Activated naive CD8-positive, alpha-beta T cell treated with anti-CD3 and anti-CD28 coated beads, Interleukin-2, amount 50 U/mL, for 16 hours (primary cell): ENCODE results near the gene EAF1.
"Not testable (repeated sequence)": the region's sequence is repeated elsewhere in the genome, so short reads cannot be mapped to it uniquely, and the experiment has no call there.

ENCODE experiments used
- DNase-seq: peaks from one replicate; pipeline ENCODE4 v3.0.0-alpha.2; 2020; ENCODE audit warnings: low read depth, low spot score

EAF1 gene

DNA sequence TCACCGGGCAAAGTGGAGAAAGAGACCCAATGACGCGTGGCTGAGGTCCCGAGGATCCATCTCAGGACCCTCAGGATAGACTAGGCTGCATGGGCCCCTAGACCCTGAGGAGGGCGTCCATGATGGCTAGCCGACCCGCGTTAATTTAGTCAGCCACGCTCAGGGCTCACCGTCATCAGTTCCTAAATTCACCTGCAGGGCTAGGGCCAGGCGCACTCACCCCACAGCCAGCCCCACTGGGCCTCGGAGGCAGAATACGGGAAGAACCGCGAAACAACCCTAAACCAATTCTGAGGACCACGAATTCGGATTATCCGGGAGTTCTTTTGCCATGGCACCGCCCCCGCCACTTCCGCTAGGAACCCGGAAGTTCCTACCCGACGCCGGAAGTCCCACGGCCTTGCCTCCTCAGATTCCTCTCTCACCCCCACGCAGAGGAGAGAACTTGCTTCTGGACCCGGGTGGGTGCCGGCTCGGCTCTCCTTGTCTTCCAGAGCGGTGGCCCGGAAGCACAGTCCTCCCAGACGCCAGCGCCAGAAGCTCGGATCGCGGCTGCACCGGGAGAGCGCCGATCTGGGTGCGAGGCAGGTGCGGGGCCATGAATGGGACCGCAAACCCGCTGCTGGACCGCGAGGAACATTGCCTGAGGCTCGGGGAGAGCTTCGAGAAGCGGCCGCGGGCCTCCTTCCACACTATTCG is at the start of gene EAF1, which contains the start of gene METTL6:
Gene EAF1, plus strand, starts transcription at position 417 of the 699 bp plus-strand sequence. Its CDS starts 182 bp downstream, at position 599.
Gene METTL6, minus strand, starts transcription at position 363 of the 699 bp plus-strand sequence. CDS start 1,033 bp downstream, outside the sequence.
- peak; percentile 73 for DNase-seq

DNA sequence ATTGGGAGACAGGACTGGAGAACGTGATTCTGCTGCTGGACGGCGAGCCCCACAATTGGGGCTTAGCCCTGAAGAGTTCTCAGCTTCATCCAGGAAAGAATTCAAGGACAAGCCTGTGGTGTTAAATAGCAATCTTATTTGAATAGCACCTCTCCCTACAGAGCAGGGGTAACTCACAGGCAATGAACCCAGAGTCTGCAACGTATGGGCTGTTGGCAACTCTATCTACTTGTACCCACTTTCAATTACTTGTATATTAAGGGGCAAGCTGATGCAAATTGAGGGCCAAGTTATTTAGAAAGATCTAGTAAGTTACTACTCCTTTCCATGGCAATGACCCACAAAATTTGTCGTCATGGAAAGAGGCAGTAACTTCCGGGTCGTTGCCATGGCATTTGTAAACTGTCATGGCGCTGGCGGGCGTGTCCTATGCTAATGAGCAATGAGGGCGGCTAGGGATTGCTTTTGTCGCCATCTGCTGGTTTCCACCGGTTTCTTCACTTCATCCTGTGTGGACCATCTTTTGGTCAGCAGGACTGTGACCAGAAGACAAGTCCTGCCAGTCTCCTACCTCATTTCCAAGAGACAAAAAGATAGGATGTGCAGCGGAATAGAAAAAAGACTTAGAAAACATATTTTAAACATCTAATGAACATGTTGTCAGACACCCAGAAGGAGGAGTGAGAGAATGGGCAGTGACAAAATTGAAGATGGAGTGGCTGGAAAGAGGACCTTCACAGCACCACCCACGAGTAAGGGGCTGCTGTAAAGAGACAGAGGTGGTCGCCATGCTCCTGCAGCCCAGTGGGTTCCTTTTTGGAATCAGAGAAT is 49.2 kb upstream of the EAF1 start:
- DNase-seq, result peak; percentile 84

DNA sequence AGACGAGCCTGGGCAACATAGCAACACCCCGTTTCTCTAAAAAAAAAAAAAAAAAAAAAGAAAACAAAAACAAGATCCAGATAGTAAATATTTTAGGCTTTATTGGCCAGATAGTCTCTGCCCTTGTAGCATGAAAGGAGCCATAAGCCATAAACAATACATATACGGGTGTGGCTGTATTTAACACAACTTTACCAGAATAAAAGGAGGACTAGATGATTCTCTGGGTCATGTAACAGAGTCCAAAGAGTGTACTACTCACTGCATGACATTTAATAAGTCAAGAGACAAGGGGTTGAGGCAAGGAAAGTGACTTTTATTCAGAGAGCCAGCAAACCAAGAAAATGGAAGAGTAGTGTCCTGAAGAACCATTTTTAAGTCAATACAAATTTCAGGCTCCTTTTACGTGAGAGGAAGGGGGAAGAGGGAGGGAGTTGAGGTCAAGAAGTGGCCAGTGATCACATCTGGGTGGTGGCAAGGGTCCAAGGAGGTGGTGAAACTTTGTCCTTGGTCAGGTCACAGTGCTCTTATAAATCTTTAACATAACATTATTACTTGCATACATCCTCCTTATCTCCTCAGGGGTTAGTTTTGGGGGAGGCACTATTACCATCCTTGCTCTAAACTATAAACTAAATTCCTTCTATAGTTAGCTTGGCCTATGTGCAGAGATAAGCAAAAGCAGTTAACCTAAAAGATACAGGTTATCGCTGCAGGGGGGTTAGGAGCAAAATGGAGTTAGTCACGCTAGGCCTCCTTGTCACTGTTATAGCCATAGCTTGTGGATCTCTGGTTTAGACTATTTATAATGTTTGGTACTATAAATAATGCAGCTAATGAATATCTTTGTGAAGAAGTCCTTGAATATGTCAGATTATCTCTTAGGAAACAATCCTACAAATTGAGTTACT is 46.2 kb upstream of the EAF1 start:
- DNase-seq, result no peak

DNA sequence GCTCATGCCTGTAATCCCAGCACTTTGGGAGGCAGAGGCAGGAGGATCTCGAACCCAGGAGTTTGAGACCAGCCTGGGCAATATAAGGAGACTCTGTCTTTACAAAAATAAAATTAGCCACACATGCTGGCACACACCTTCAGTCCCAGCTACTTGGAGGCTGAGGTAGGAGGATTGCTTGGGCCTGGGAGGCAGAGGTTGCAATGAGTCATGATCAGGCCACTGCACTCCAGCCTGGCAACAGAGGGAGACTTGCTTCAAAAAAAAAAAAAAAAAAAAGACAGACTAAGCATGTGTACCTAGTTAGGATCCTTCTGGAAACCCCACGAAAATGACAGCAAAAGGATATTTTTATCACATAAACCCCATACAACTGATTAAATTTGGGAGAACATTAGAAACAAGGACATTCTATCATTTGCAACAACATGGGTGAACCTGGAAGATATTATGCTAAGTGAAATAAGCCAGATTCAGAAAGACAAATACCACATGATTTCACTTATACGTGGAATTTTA is 44.9 kb upstream of the EAF1 start:
- no peak for DNase-seq

DNA sequence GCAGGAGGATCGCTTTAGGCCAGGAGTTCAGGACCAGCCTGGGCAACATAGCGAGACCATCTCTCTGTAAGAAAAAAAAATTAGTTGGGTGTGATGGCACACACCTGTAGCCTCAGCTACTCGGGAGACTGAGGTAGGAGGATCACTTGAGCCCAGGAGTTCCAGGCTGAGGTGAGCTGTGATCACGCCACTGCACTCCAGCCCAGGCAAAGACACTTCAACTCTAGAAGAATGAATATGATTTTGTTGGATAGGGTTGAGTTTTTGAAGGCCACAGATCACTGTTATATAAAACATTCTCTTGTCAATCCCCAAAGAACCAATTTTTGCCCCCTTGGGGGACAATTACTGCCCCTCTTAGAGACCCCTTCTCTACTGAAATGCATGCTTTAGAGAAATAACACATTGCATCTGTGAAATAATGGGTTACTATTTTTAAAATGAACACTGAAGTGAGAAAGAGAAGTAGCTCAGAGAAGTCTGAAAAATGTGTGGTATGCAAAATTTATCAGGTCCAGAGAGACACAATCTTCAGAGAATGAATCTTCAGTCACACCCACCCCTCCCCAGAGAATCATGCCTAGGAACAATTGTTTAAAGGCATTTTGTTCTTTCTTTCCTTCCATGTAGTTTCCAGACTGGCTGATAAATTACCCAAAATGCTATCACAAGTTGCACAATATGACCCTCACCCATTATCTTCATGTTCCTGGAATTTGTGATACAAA is 42.7 kb upstream of the EAF1 start:
- DNase-seq, result no peak

DNA sequence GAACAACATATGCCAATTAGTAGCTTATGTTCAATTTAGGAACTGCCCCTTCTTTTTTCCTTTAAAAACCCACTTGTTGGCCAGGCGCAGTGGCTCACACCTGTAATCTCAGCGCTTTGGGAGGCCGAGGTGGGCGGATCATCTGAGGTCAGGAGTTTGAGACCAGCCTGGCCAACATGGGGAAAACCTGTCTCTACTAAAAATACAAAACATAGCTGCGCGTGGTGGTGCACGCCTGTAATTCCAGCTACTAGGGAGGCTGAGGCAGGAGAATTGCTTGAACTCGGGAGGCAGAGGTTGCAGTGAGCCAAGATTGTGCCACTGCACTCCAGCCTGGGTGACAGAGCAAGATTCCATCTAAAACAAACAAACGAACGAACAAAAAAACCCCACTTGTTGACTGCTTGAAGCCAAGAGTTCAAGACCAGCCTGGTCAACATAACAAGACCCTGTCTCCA is 42.1 kb upstream of the EAF1 start:
- not testable (repeated sequence) for DNase-seq

DNA sequence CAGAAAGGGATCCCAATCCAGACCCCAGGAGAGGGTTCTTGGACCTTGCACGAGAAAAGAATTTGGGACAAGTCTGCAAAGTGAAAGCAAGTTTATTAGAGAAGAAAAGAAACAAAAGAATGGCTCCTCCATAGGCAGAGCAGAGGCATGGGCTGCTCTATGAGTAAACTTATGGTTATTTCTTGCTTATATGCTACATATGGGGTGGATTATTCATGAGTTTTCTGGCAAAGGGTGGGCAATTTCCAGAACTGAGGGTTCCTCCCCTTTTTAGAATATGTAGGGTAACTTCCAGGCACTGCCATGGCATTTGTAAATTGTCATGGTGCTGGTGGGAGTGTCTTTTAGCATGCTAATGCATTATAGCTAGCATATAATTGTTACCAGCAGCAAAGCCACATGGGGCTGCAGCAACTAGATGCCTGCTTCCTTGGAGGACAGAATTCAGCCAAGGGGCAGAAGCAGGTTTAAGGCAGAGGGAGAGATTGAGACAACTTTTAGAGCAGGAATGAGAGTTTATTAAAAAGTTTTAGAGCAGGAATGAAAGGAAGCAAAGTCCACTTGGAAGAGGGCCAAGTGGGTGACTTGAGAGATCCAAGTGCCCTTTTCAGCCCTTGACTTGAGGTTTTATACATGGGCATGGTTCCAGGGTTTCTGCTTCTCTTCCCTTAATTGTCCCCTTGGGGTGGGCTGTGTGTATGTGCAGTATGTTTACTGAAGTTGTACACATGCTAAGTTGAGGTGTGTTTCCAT is 41.3 kb upstream of the EAF1 start:
- no peak for DNase-seq

DNA sequence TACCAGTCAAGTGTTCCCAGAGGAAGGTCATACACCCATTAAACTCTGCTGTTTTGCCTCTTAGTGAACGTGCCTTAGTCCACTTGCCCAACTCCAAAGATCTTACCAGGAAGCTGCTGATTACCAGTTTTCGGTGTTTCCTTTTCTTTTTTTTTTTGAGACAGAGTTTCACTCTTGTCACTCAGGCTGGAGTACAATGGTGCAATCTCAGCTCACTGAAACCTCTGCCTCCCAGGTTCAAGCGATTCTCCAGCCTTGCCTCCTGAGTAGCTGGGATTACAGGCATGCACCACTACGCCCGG is 40.8 kb upstream of the EAF1 start:
- not testable (repeated sequence) for DNase-seq

DNA sequence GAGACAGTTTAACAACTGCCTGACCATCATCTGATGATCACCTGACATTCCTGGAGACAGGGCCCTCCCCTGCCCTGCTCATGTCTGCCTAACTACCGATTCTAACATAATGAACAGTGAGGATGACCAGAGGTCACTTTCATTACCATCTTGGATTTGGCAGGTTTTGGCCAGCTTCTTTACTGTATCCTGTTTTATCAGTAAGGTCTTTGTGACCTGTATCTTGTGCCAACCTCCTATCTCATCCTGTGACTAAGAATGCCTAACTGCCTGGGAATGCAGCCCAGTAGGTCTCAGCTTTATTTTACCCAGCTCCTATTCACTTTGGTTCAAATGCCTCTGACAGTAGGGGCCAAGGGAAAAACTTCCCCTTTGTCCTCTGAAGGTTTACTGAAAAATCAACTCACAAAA is 40.2 kb upstream of the EAF1 start:
- no peak for DNase-seq

DNA sequence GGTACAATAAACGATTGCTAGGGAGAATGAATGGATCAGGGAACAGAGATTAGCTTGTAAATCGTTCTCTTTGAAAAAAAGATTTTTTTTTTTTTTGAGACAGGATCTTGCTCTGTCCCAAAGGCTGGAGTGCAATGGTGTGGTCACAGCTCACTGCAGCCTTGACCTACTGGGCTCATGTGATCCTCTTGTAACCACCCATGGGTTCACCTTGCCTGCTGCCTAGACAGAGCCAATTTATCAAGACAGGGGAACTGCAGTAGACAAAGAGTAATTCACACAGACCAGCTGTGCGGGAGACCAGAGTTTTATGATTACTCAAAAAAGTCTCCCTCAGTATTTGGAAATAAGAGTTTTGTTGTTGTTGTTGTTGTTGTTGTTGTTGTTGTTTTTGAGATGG is 39.7 kb upstream of the EAF1 start:
- no peak for DNase-seq

DNA sequence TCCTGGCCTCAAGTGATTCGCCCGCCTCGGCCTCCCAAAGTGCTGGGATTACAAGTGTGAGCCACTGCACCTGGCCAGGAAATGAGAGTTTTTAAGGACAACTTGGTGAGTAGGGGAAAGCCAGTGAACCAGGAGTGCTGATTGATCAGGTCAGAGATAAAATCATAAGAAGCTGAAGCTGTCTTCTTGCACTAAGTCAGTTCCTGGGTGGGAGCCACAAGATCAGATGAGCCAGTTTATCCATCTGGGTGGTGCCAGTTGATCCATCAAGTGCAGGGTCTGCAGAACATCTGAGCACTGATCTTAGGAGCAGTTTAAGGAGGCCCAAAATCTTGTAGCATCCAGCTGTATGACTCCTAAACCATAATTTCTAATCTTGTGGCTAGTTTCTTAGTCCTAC is 39.1 kb upstream of the EAF1 start:
- not testable (repeated sequence) for DNase-seq

DNA sequence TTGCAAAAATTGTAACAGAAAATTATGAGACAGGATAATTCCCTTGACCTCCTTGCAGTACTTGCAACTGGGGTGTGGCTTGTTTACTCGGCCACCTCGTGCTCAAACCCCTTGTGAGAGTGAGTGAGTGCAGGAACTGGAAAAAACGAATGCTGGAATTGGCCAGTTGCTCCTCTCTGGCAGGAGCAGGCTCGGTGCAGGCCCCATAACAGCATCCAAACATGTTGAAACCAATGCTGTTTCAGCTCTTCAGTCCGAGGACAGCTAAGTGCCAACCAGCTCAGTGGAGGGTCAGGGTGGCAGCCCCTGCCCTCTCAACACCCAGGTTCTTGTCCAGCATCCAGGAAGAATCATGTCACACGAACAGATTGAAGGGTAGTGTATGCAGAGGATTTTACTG is 36.9 kb upstream of the EAF1 start:
- no peak for DNase-seq

DNA sequence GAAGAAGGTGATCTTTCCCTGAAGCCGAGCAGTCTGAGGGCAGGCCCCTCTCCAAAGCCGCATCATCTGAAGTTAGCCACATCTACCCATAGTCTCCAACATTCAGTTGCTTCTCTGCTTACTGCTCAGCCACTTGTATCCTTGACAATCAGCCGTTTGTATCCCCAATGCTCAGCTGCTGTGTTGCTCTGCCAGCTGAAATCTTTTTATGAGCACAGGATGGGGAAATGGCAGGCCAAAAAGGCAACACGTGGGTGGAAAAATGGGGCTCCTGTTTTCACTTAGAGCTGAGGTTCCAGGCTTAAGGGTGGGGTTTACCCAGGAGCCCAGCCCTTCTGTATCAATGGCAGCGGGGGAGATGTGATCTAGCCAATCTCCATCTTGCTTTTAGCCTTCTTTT is 36.4 kb upstream of the EAF1 start:
- DNase-seq, result no peak

DNA sequence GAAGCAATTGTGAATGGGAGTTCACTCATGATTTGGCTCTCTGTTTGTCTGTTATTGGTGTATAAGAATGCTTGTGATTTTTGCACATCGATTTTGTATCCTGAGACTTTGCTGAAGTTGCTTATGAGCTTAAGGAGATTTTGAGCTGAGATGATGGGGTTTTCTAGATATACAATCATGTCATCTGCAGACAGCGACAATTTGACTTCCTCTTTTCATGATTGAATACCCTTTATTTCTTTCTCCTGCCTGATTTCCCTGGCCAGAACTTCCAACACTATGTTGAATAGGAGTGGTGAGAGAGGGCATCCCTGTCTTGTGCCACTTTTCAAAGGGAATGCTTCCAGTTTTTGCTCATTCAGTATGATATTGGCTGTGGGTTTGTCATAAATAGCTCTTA is 34.1 kb upstream of the EAF1 start:
- DNase-seq, result not testable (repeated sequence)

DNA sequence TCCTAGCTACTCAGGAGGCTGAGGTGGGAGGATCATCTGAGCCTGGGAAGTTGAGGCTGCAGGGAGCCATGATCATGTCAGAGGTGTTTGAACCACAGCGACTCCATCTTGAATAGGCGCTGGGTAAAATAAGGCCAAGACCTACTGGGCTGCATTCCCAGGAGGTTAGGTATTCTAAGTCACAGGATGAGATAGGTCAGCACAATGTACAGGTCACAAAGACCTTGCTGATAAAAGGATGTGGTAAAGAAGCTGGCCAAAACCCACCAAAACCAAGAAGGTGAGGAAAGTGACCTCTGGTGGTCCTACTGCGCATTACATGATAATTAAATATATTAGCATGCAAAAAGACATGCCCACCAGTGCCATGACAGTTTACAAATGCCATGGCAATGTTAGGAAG is 28.7 kb upstream of the EAF1 start:
- not testable (repeated sequence) for DNase-seq

DNA sequence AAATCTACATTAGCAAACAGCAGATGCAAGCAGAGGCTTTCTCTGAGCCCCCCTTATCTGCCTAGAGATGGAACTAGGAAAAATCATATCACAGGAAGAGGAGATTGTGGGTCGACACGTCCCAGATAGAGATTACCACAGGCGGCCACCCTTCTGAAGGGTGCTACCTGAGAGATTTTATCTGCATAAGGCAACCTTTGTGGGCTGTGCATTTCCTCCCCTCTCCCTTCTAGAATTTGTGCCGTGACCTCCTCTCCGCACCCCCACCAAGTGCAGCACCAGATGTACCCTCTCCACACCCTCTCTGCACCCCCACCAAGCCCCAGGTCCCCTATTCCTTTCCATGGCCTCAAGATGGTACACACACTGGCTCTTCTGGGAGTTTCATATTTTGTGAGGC is 27.4 kb upstream of the EAF1 start:
- DNase-seq, result no peak

DNA sequence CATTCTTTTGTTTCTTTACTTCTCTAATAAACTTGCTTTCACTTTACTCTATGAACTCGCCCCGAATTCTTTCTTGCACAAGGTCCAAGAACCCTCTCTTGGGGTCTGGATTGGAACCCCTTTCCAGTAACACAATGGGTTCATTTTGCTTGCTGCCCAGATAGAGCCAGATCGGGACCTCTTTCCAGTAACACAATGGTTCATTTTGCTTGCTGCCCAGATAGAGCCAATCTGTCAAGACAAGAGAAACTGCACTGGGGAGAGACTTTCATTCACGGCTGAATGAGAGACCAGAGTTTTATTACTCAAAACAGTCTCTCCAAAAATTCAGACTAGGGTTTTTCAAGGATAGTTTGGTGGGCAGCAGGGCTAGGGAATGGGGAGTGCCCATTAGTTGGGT is 25.5 kb upstream of the EAF1 start:
- no peak for DNase-seq

DNA sequence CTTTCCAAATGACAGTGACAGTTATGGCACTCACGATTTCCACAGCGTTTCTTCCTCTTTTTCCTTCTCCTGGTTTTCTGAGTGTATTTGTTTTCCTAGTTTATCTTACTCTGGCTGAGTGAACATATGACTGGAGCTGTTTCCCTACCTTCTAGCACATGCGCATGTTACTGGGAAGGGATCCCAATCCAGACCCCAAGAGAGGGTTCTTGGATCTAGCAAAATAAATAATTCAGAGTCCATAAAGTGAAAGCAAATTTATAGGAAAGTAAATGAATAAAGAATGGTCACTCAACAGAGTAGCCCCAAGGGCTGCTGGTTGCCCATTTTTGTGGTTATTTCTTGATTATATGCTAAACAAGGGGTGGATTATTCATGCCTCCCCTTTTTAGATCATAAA is 23.9 kb upstream of the EAF1 start:
- DNase-seq, result no peak

DNA sequence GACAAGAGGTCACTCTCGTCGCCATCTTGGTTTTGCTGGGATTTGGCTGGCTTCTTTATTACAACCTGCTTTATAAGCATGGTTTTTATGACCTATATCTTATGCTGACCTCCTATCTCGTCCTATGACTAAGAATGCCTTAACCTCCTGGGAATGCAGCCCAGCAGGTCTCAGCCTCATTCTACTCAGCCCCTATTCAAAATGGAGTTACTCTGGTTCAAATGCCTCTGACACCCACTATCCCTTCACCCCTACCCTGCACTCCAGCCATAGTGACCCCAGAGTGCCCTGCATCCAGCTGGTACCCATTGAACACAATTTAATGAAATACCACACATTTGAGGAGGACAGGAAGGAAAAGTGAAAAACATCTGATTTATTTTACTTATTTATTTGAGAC is 23.4 kb upstream of the EAF1 start:
- no peak for DNase-seq

DNA sequence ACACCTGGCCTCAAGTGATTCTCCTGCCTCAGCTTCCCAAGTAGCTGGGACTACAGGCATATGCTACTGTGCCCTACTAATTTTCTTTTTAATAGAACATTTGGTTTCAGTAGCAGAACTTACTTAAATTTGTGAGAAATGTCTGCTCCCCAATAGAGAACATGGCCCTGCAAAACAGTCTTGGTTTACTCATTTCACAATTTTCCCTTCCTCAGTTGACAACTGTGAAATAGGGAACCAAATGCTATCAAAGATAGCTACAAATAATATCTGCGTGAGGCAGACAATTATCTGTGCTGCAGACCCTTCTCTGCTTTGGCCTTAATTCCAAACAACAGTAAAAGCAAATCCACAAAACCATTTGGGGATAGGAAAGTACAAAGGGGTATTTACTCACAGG is 22.6 kb upstream of the EAF1 start:
- no peak for DNase-seq
